ENCODE results near the gene ITGB6.

DNA sequence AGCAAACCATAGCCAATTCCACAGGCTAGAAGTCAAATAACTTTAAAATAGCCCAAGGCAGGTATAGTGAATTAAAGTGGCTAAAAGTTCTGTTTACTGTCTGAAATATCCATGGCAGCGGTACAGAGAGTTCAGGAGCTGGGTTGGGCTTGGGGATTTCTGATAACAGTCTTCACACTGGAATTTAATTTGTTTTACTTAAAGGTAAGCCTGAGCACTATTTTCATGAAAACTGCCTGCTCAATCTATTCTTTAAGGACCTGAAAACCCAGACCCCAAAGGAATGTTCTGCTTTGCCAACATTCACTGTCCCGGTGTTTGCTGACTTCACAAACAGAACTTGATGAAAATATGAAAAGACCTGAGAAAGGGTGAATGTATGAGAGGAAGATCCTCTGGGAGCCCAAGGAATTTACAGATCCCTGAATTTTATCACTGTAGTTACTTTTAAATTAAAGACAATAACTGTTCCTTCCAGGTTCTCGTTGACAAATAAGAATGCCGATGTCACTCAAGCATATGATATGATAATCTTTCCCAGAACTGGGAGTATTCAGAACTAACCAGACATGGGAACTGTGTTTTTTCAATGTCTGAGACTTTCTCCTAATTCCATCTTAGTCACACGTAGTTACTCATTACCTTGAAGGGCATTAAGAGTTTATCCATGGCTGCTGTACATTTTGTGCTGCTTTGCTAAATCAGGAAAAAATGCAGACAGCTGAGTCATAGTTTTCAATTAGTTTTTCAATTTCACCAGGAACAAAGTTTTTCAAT is 28.3 kb upstream of the ITGB6 start:
- TF ChIP-seq, protein P1, sequence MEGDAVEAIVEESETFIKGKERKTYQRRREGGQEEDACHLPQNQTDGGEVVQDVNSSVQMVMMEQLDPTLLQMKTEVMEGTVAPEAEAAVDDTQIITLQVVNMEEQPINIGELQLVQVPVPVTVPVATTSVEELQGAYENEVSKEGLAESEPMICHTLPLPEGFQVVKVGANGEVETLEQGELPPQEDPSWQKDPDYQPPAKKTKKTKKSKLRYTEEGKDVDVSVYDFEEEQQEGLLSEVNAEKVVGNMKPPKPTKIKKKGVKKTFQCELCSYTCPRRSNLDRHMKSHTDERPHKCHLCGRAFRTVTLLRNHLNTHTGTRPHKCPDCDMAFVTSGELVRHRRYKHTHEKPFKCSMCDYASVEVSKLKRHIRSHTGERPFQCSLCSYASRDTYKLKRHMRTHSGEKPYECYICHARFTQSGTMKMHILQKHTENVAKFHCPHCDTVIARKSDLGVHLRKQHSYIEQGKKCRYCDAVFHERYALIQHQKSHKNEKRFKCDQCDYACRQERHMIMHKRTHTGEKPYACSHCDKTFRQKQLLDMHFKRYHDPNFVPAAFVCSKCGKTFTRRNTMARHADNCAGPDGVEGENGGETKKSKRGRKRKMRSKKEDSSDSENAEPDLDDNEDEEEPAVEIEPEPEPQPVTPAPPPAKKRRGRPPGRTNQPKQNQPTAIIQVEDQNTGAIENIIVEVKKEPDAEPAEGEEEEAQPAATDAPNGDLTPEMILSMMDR (IDR thresholded peaks at IDR 0.05): no peak
- peak in 2 of 3 donors; percentile 32 to 63 for TF ChIP-seq POLR2AphosphoS5 (IDR thresholded peaks at IDR 0.05)
- TF ChIP-seq POLR2A (IDR thresholded peaks at IDR 0.05): no peak

All from stomach (tissue), 4 donors.